Measurements from ENCODE around the gene OR51B4. TPM values are rescaled to one million over a fixed set of nuclear protein-coding genes. Genes with fewer than 3 reads are reported as not detected.
A peak's percentile ranks its signal among the peaks of the same experiment; 100 is the strongest.
"Not testable (repeated sequence)": the region's sequence is repeated elsewhere in the genome, so short reads cannot be mapped to it uniquely, and the experiment has no call there.

OR51B4 gene
- total and polyA plus RNA-seq, 2 donors (not counting 1 experiment from before 2014, with no cell fraction given): 0.17 TPM; not detected in 1

DNA sequence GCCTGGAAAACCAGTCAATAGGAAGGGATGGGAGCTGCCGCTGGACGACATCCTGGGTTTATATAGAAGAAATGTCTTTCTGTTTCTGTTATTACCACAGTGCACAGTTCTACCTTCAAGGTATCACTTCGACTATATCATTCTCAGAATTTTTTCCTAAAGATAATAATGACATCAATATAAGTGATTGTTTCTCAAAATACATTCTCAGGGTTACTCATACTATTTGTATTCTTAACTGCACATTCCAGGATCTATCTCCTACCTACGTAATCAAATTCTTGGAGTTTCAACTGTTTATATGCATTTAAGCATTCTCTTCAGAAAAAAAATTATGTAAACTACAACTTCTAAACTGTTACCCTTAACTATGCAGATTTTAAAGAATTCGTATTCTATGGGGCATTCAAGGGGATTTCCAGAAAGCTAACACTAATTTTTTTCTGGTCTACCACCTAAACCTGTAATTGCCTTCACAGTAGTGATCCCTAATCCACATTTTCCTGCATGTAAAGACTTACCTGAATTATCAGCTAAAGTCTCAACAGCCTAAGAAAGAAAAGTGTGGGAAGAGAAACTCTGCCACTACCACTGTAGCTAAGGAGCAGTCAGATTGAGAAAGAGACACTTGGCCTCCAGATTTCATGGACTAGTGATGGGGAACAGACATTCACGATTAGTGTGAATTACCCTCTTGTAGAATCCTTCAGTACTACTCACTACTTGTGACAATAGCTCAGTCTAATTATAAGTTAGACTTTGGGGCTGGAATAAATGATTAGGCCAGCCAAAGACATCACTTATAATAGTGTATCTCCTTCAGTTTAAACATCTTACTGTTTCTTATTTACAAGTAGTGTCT, 42.0 kb upstream of the OR51B4 start, which contains the start of gene OR51B5:
TSS of gene OR51B5 (minus strand) at position 51 of the 862 bp plus-strand sequence. CDS start at position 51, 0 bp downstream.
- no peak for TF ChIP-seq EZH2 (IDR thresholded peaks at IDR 0.05; ENCODE audit: low read length, missing control alignments)
- TF ChIP-seq CTCF (conservative IDR thresholded peaks at IDR 0.05 in 1 of 2, IDR thresholded peaks at IDR 0.05 in 1 of 2; ENCODE audit: low read depth in 1 of 2, low read length in 2 of 2): no peak
- no peak within 1 kb of the TSS for H3K9ac ChIP-seq (ENCODE audit: insufficient read depth, low read length)
- no peak within 1 kb of the TSS for H2AFZ ChIP-seq (ENCODE audit: low read length)
- no peaks in the 10 kb centered on the region for H4K20me1 ChIP-seq (ENCODE audit: control insufficient read depth, extremely low read depth, insufficient read depth, low read length)
- no peaks in the 10 kb centered on the region for H3K4me1 ChIP-seq (ENCODE audit: control insufficient read depth, extremely low read depth, insufficient read depth, low read length)
- H3K27ac ChIP-seq (ENCODE audit: insufficient read depth, low read length): no peak within 1 kb of the TSS
- no peaks in the 10 kb centered on the region for H3K27me3 ChIP-seq (ENCODE audit: control insufficient read depth, insufficient read depth, low read length)
- H3K9me3 ChIP-seq (ENCODE audit: control insufficient read depth, insufficient read depth, low read depth, low read length): no peaks in the 10 kb centered on the region
- H3K4me3 ChIP-seq (replicated peaks in 1 of 4; ENCODE audit: control extremely low read depth in 1 of 4, insufficient read depth in 1 of 4, low read depth in 3 of 4, low read length in 4 of 4): no peak within 1 kb of the TSS
- no peaks in the 10 kb centered on the region for H3K79me2 ChIP-seq (ENCODE audit: control insufficient read depth, insufficient read depth, low read length)
- no peak within 1 kb of the TSS for H3K4me2 ChIP-seq (ENCODE audit: extremely low read depth, insufficient read depth, low read length)
- no peaks in the 10 kb centered on the region for H3K36me3 ChIP-seq (ENCODE audit: control insufficient read depth, insufficient read depth, low read length)
- DNase-seq (ENCODE audit: low read depth in 2 of 2): peak in 1 of 2 donors; percentile 24

DNA sequence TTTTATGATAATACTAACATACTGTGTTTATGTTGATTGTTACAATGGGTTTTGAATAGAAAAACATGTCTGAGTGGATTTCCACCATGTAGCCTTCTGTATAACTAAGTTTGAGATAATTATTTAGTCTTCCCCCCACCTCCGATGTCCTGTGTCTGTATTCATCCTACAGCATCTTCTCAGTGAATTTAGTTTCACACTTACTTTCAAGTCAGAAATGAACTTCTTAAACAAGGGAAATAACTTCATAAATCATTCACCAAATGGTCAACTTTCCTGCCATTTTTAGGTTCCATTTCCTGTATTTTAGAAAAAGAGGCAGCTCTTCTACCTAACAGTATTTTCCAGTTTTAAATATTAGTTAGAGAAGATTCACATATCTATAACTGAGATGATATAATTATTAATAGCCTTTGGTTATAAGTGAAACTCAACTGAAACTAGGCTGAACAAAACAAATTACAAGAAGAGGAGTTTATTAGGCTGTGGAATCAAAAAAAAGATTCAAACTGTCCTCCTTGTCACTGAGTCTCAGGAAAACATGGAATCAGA, 38.1 kb upstream of the OR51B4 start:
- H3K4me2 ChIP-seq (ENCODE audit: extremely low read depth, insufficient read depth, low read length): no peak overlapping the region
- no peaks in the 10 kb centered on the region for H3K4me1 ChIP-seq (ENCODE audit: control insufficient read depth, extremely low read depth, insufficient read depth, low read length)
- H3K79me2 ChIP-seq (ENCODE audit: control insufficient read depth, insufficient read depth, low read length): no peaks in the 10 kb centered on the region
- no peaks in the 10 kb centered on the region for H3K9me3 ChIP-seq (ENCODE audit: control insufficient read depth, insufficient read depth, low read depth, low read length)
- H3K4me3 ChIP-seq (replicated peaks in 1 of 4; ENCODE audit: control extremely low read depth in 1 of 4, insufficient read depth in 1 of 4, low read depth in 3 of 4, low read length in 4 of 4): no peak overlapping the region
- DNase-seq (ENCODE audit: low read depth in 2 of 2): no peak
- H2AFZ ChIP-seq (ENCODE audit: low read length): no peak overlapping the region
- H3K36me3 ChIP-seq (ENCODE audit: control insufficient read depth, insufficient read depth, low read length): no peaks in the 10 kb centered on the region
- H3K9ac ChIP-seq (ENCODE audit: insufficient read depth, low read length): no peak overlapping the region
- no peak for TF ChIP-seq EZH2 (IDR thresholded peaks at IDR 0.05; ENCODE audit: low read length, missing control alignments)
- TF ChIP-seq CTCF (conservative IDR thresholded peaks at IDR 0.05 in 1 of 2, IDR thresholded peaks at IDR 0.05 in 1 of 2; ENCODE audit: low read depth in 1 of 2, low read length in 2 of 2): no peak
- H3K27ac ChIP-seq (ENCODE audit: insufficient read depth, low read length): no peak overlapping the region
- H4K20me1 ChIP-seq (ENCODE audit: control insufficient read depth, extremely low read depth, insufficient read depth, low read length): no peaks in the 10 kb centered on the region
- no peaks in the 10 kb centered on the region for H3K27me3 ChIP-seq (ENCODE audit: control insufficient read depth, insufficient read depth, low read length)

GRCh38 chr11:5337253-5337652, 35.5 kb upstream of the OR51B4 start:
- not testable (repeated sequence) for H3K4me3 ChIP-seq (replicated peaks in 1 of 4; ENCODE audit: control extremely low read depth in 1 of 4, insufficient read depth in 1 of 4, low read depth in 3 of 4, low read length in 4 of 4); H4K20me1 ChIP-seq (ENCODE audit: control insufficient read depth, extremely low read depth, insufficient read depth, low read length); H3K9me3 ChIP-seq (ENCODE audit: control insufficient read depth, insufficient read depth, low read depth, low read length); DNase-seq (ENCODE audit: low read depth in 2 of 2); H3K36me3 ChIP-seq (ENCODE audit: control insufficient read depth, insufficient read depth, low read length); H3K9ac ChIP-seq (ENCODE audit: insufficient read depth, low read length); H3K27me3 ChIP-seq (ENCODE audit: control insufficient read depth, insufficient read depth, low read length); H3K27ac ChIP-seq (ENCODE audit: insufficient read depth, low read length); H3K79me2 ChIP-seq (ENCODE audit: control insufficient read depth, insufficient read depth, low read length); H3K4me2 ChIP-seq (ENCODE audit: extremely low read depth, insufficient read depth, low read length); H3K4me1 ChIP-seq (ENCODE audit: control insufficient read depth, extremely low read depth, insufficient read depth, low read length); H2AFZ ChIP-seq (ENCODE audit: low read length)

Measured in fibroblast of lung (primary cell).